ENCODE results near the gene ARMH2. TPM values are rescaled to one million over a fixed set of nuclear protein-coding genes. Genes with fewer than 3 reads are reported as not detected.

The ARMH2 gene
- polyA plus RNA-seq, 1 donor from 2014 or later: 0.73 TPM

GRCh38 chr6:24778121-24778520, 20.6 kb downstream of the ARMH2 start:
- H3K27me3 ChIP-seq (ENCODE audit: insufficient read depth, low read depth, low read length): no peaks in the 10 kb centered on the region
- H3K4me3 ChIP-seq (ENCODE audit: low read length): no peak overlapping the region
- H3K4me2 ChIP-seq (ENCODE audit: low read length): no peak overlapping the region
- H3K36me3 ChIP-seq (ENCODE audit: insufficient read depth, low read length): no peaks in the 10 kb centered on the region
- no peaks in the 10 kb centered on the region for H3K9me3 ChIP-seq (ENCODE audit: low read length)
- peaks cover 44% of the 10 kb centered on the region for H3K79me2 ChIP-seq (replicated peaks; ENCODE audit: insufficient read depth, low read length)
- no peaks in the 10 kb centered on the region for H3K9me2 ChIP-seq (ENCODE audit: insufficient read depth, low read length)
- no peaks in the 10 kb centered on the region for H3F3A ChIP-seq (ENCODE audit: insufficient read depth, low read length, poor library complexity, severe bottlenecking)
- no peak overlapping the region for H3K9ac ChIP-seq (ENCODE audit: low read length)
- no peak overlapping the region for H2AFZ ChIP-seq (ENCODE audit: low read depth, low read length)
- H4K20me1 ChIP-seq (ENCODE audit: insufficient read depth): no peaks in the 10 kb centered on the region
- H3K27ac ChIP-seq (ENCODE audit: low read length): no peak overlapping the region
- no peak for TF ChIP-seq POLR2AphosphoS5 (IDR thresholded peaks at IDR 0.05)
- TF ChIP-seq, protein P1, sequence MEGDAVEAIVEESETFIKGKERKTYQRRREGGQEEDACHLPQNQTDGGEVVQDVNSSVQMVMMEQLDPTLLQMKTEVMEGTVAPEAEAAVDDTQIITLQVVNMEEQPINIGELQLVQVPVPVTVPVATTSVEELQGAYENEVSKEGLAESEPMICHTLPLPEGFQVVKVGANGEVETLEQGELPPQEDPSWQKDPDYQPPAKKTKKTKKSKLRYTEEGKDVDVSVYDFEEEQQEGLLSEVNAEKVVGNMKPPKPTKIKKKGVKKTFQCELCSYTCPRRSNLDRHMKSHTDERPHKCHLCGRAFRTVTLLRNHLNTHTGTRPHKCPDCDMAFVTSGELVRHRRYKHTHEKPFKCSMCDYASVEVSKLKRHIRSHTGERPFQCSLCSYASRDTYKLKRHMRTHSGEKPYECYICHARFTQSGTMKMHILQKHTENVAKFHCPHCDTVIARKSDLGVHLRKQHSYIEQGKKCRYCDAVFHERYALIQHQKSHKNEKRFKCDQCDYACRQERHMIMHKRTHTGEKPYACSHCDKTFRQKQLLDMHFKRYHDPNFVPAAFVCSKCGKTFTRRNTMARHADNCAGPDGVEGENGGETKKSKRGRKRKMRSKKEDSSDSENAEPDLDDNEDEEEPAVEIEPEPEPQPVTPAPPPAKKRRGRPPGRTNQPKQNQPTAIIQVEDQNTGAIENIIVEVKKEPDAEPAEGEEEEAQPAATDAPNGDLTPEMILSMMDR (IDR thresholded peaks at IDR 0.05; ENCODE audit: poor library complexity, severe bottlenecking): no peak
- no peak for TF ChIP-seq TAF1 (IDR thresholded peaks at IDR 0.05; ENCODE audit: low read depth)
- TF ChIP-seq, protein P2, sequence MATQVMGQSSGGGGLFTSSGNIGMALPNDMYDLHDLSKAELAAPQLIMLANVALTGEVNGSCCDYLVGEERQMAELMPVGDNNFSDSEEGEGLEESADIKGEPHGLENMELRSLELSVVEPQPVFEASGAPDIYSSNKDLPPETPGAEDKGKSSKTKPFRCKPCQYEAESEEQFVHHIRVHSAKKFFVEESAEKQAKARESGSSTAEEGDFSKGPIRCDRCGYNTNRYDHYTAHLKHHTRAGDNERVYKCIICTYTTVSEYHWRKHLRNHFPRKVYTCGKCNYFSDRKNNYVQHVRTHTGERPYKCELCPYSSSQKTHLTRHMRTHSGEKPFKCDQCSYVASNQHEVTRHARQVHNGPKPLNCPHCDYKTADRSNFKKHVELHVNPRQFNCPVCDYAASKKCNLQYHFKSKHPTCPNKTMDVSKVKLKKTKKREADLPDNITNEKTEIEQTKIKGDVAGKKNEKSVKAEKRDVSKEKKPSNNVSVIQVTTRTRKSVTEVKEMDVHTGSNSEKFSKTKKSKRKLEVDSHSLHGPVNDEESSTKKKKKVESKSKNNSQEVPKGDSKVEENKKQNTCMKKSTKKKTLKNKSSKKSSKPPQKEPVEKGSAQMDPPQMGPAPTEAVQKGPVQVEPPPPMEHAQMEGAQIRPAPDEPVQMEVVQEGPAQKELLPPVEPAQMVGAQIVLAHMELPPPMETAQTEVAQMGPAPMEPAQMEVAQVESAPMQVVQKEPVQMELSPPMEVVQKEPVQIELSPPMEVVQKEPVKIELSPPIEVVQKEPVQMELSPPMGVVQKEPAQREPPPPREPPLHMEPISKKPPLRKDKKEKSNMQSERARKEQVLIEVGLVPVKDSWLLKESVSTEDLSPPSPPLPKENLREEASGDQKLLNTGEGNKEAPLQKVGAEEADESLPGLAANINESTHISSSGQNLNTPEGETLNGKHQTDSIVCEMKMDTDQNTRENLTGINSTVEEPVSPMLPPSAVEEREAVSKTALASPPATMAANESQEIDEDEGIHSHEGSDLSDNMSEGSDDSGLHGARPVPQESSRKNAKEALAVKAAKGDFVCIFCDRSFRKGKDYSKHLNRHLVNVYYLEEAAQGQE (IDR thresholded peaks at IDR 0.05; ENCODE audit: borderline replicate concordance): no peak
- TF ChIP-seq SMC3 (conservative IDR thresholded peaks at IDR 0.05; ENCODE audit: poor library complexity): no peak
- no peak for TF ChIP-seq EZH2 (IDR thresholded peaks at IDR 0.05; ENCODE audit: borderline replicate concordance, insufficient read depth, low read length, poor library complexity, severe bottlenecking)
- TF ChIP-seq EP300 (conservative IDR thresholded peaks at IDR 0.05; ENCODE audit: poor library complexity, severe bottlenecking): no peak
- no peak for TF ChIP-seq MXI1 (conservative IDR thresholded peaks at IDR 0.05; ENCODE audit: poor library complexity, severe bottlenecking)
- TF ChIP-seq RAD21 (conservative IDR thresholded peaks at IDR 0.05): no peak

DNA sequence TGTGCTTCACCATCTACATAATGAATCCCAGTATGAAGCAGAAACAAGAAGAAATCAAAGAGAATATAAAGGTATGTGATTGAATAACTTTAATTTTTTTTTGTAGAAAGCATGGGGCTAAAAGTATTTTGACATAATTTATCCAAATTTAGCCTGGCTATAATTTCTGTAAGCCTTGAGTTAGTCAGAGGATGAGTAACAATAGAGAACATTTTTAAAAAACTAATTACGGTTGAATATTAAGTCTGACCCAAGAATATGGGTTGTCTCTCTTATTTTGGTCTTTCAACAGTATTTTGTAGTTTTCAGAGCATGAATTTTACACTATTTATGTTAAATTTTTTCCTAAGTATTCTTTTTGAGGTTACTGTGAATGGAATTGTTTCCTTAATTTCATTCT, 21.5 kb downstream of the ARMH2 start:
- TF ChIP-seq SMC3 (conservative IDR thresholded peaks at IDR 0.05; ENCODE audit: poor library complexity): no peak
- TF ChIP-seq, protein P1 (IDR thresholded peaks at IDR 0.05; ENCODE audit: poor library complexity, severe bottlenecking): no peak
- TF ChIP-seq POLR2AphosphoS5 (IDR thresholded peaks at IDR 0.05): no peak
- TF ChIP-seq EZH2 (IDR thresholded peaks at IDR 0.05; ENCODE audit: borderline replicate concordance, insufficient read depth, low read length, poor library complexity, severe bottlenecking): no peak
- TF ChIP-seq MXI1 (conservative IDR thresholded peaks at IDR 0.05; ENCODE audit: poor library complexity, severe bottlenecking): no peak
- no peak for TF ChIP-seq TAF1 (IDR thresholded peaks at IDR 0.05; ENCODE audit: low read depth)
- TF ChIP-seq EP300 (conservative IDR thresholded peaks at IDR 0.05; ENCODE audit: poor library complexity, severe bottlenecking): no peak
- TF ChIP-seq RAD21 (conservative IDR thresholded peaks at IDR 0.05): no peak
- TF ChIP-seq, protein P2 (IDR thresholded peaks at IDR 0.05; ENCODE audit: borderline replicate concordance): no peak
- H2AFZ ChIP-seq (ENCODE audit: low read depth, low read length): no peak overlapping the region
- no peak overlapping the region for H3K4me3 ChIP-seq (ENCODE audit: low read length)
- no peaks in the 10 kb centered on the region for H4K20me1 ChIP-seq (ENCODE audit: insufficient read depth)
- H3K27ac ChIP-seq (ENCODE audit: low read length): no peak overlapping the region
- H3K9me3 ChIP-seq (ENCODE audit: low read length): no peaks in the 10 kb centered on the region
- no peak overlapping the region for H3K9ac ChIP-seq (ENCODE audit: low read length)
- no peaks in the 10 kb centered on the region for H3K9me2 ChIP-seq (ENCODE audit: insufficient read depth, low read length)
- no peak overlapping the region for H3K4me2 ChIP-seq (ENCODE audit: low read length)
- H3F3A ChIP-seq (ENCODE audit: insufficient read depth, low read length, poor library complexity, severe bottlenecking): no peaks in the 10 kb centered on the region
- H3K36me3 ChIP-seq (ENCODE audit: insufficient read depth, low read length): no peaks in the 10 kb centered on the region
- no peaks in the 10 kb centered on the region for H3K27me3 ChIP-seq (ENCODE audit: insufficient read depth, low read depth, low read length)
- peaks cover 44% of the 10 kb centered on the region for H3K79me2 ChIP-seq (replicated peaks; ENCODE audit: insufficient read depth, low read length)

Measured in neural cell (in vitro differentiated cells).